HepG2 (cell line): ENCODE measurements around the gene GPBAR1. TPM values are rescaled to one million over a fixed set of nuclear protein-coding genes. Genes with fewer than 3 reads are reported as not detected.

ENCODE experiments used
- CHD4 ChIP-seq: fragments of 200-600 bp; sonication (generic); IDR thresholded peaks from 2 replicates; pipeline ENCODE4 v1.7.0; 2017; ENCODE audit warnings: mild to moderate bottlenecking, low read length, borderline replicate concordance
- KDM5B ChIP-seq: sonication (generic); formaldehyde crosslinking; IDR thresholded peaks from 2 replicates; pipeline ENCODE4 v1.4.0; 2020; ENCODE audit warnings: missing genetic modification reagents, mild to moderate bottlenecking, borderline replicate concordance
- MIER2 ChIP-seq: IDR thresholded peaks from 2 replicates; pipeline ENCODE4 v1.6.1; 2016; ENCODE audit warnings: missing biosample characterization, missing genetic modification reagents
- ONECUT2 ChIP-seq: sonication (generic); formaldehyde crosslinking; IDR thresholded peaks from 2 replicates; pipeline ENCODE4 v1.4.0; 2020; ENCODE audit warnings: missing genetic modification reagents
- RARA ChIP-seq: IDR thresholded peaks from 2 replicates; pipeline ENCODE4 v1.6.1; 2016; ENCODE audit warnings: missing genetic modification reagents, missing compliant biosample characterization
- SAP130 ChIP-seq: IDR thresholded peaks from 2 replicates; pipeline ENCODE4 v1.6.1; 2016; ENCODE audit warnings: low read depth
- ZBTB3 ChIP-seq: sonication (generic); formaldehyde crosslinking; IDR thresholded peaks from 2 replicates; pipeline ENCODE4 v1.4.0; 2020; ENCODE audit warnings: low read depth, mild to moderate bottlenecking, moderate library complexity, missing genetic modification reagents, borderline replicate concordance
- ZFP82 ChIP-seq: sonication (generic); formaldehyde crosslinking; IDR thresholded peaks from 2 replicates; pipeline ENCODE4 v1.5.1; 2020; ENCODE audit warnings: mild to moderate bottlenecking, missing genetic modification reagents, borderline replicate concordance
- ZNF263 ChIP-seq: sonication (generic); formaldehyde crosslinking; IDR thresholded peaks from 2 replicates; pipeline ENCODE4 v1.4.0; 2020; ENCODE audit warnings: missing genetic modification reagents
- ZNF556 ChIP-seq: sonication (generic); formaldehyde crosslinking; IDR thresholded peaks from 2 replicates; pipeline ENCODE4 v1.4.0; 2020; ENCODE audit warnings: mild to moderate bottlenecking, missing genetic modification reagents, borderline replicate concordance
- ZNF557 ChIP-seq: sonication (generic); formaldehyde crosslinking; IDR thresholded peaks from 2 replicates; pipeline ENCODE4 v1.4.0; 2020; ENCODE audit warnings: missing genetic modification reagents
- ZNF605 ChIP-seq: sonication (generic); formaldehyde crosslinking; IDR thresholded peaks from 2 replicates; pipeline ENCODE4 v1.8.0; 2022; ENCODE audit warnings: mild to moderate bottlenecking, missing genetic modification reagents
- ZNF629 ChIP-seq: sonication (generic); formaldehyde crosslinking; conservative IDR thresholded peaks from 2 replicates; pipeline ENCODE4 v1.5.0; 2020; ENCODE audit warnings: missing genetic modification reagents
- polyA plus RNA-seq, 8 experiments: library from polyadenylated mRNA; depleted of rRNA in 3 of 8; stranded (reverse) in 7 of 8; unstranded in 1 of 8; fragments of >200 nt; fragmentation: Illumina TruSeq in 4 of 8; extraction: Trizol in 4 of 8; gene quantifications; 2 replicates each; pipeline versions ENCODE4 v1.2.1 to v1.2.3, GENCODE V29; 2011 to 2016; ENCODE audit warnings: low read depth in 4 of 8, missing spikeins in 1 of 8, mixed read lengths in 1 of 8; ENCODE audit not compliant: insufficient read depth in 1 of 8
- total RNA-seq, 5 experiments: library from RNA; depleted of rRNA; stranded (reverse); fragments of >200 nt; fragmentation: Illumina TruSeq; extraction: Trizol; gene quantifications; 2 replicates each; pipeline ENCODE4 v1.2.3, GENCODE V29; 2016; ENCODE audit warnings: low read depth in 1 of 5
- TF ChIP-seq, protein P1 (sequence below), 2 experiments: sonication (generic) in 1 of 2; formaldehyde crosslinking in 1 of 2; IDR thresholded peaks; 2 replicates each; pipeline versions ENCODE4 v1.4.0 to v1.6.1; 2018 to 2020; ENCODE audit warnings: missing genetic modification reagents in 2 of 2, borderline replicate concordance in 1 of 2, low read depth in 1 of 2, mild to moderate bottlenecking in 1 of 2, missing biosample characterization in 1 of 2
- TF ChIP-seq, protein P2 (sequence below): sonication (generic); formaldehyde crosslinking; IDR thresholded peaks from 2 replicates; pipeline ENCODE4 v1.5.0; 2020; ENCODE audit warnings: mild to moderate bottlenecking, missing genetic modification reagents, borderline replicate concordance
- TF ChIP-seq, protein P3 (sequence below): sonication (generic); formaldehyde crosslinking; IDR thresholded peaks from 2 replicates; pipeline ENCODE4 v1.4.0; 2020; ENCODE audit warnings: missing genetic modification reagents
- TF ChIP-seq, protein P4 (sequence below): sonication (generic); formaldehyde crosslinking; IDR thresholded peaks from 2 replicates; pipeline ENCODE4 v1.8.1; 2023; ENCODE audit warnings: mild to moderate bottlenecking, missing genetic modification reagents

The GPBAR1 gene
- total and polyA plus RNA-seq, 2 of the 13 experiments (the other 11 are each of a cell fraction or from before 2014, with no cell fraction given): 0.05 to 0.09 TPM

DNA sequence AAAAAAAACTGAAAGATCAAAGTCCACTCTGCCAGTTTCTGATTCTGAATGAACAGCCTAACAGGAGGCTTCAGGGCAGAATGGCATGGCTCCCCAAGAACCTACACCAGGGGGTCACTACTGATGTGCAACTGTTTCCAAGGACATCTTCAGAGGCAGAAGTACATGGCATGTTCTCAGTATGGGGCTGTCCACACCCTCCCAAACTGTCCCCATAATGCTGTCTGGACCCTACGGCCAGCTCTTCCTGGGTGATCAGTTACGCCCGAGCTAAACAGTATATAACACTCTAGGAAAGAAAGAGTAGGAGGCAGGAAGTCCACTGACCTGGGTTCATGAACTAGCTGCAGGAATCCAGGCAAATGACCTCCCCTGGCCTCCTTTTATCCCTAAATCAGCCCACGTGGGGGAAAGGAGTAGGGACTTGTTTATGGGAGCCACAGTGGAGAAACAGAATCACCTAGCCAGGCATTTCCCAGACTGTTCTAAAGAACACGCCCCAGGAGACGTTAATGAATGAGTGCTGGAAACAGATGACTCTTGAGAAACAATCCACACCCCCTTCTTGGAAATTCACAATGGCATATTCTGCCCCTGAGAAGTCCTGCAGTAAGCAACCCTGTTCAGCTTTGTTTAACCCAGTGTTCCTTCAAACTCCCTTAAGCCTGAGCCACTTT lies 29.0 kb downstream of the GPBAR1 start (continued):
- TF ChIP-seq, protein P1, sequence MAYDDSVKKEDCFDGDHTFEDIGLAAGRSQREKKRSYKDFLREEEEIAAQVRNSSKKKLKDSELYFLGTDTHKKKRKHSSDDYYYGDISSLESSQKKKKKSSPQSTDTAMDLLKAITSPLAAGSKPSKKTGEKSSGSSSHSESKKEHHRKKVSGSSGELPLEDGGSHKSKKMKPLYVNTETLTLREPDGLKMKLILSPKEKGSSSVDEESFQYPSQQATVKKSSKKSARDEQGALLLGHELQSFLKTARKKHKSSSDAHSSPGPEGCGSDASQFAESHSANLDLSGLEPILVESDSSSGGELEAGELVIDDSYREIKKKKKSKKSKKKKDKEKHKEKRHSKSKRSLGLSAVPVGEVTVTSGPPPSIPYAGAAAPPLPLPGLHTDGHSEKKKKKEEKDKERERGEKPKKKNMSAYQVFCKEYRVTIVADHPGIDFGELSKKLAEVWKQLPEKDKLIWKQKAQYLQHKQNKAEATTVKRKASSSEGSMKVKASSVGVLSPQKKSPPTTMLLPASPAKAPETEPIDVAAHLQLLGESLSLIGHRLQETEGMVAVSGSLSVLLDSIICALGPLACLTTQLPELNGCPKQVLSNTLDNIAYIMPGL (CRISPR knock-in tag; IDR thresholded peaks at IDR 0.05; ENCODE audit: borderline replicate concordance in 1 of 2, low read depth in 1 of 2): peak in 1 of 2 experiments; percentile 37; a peak in 1 of 4 replicates
- TF ChIP-seq ZNF263: no peak
- TF ChIP-seq, protein P2, sequence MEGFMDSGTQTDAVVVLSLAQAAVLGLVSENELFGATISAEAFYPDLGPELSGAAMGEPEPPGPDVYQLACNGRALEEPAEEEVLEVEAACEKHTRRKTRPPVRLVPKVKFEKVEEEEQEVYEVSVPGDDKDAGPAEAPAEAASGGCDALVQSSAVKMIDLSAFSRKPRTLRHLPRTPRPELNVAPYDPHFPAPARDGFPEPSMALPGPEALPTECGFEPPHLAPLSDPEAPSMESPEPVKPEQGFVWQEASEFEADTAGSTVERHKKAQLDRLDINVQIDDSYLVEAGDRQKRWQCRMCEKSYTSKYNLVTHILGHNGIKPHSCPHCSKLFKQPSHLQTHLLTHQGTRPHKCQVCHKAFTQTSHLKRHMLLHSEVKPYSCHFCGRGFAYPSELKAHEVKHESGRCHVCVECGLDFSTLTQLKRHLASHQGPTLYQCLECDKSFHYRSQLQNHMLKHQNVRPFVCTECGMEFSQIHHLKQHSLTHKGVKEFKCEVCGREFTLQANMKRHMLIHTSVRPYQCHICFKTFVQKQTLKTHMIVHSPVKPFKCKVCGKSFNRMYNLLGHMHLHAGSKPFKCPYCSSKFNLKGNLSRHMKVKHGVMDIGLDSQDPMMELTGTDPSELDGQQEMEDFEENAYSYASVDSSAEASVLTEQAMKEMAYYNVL (CRISPR knock-in tag): peak; percentile 61; the same call in 1 of the 2 replicates
- TF ChIP-seq, protein P3, sequence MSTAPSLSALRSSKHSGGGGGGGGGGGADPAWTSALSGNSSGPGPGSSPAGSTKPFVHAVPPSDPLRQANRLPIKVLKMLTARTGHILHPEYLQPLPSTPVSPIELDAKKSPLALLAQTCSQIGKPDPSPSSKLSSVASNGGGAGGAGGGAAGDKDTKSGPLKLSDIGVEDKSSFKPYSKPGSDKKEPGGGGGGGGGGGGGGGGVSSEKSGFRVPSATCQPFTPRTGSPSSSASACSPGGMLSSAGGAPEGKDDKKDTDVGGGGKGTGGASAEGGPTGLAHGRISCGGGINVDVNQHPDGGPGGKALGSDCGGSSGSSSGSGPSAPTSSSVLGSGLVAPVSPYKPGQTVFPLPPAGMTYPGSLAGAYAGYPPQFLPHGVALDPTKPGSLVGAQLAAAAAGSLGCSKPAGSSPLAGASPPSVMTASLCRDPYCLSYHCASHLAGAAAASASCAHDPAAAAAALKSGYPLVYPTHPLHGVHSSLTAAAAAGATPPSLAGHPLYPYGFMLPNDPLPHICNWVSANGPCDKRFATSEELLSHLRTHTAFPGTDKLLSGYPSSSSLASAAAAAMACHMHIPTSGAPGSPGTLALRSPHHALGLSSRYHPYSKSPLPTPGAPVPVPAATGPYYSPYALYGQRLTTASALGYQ (CRISPR knock-in tag): peak; percentile 34; the same call in 1 of the 2 replicates
- TF ChIP-seq, protein P4, sequence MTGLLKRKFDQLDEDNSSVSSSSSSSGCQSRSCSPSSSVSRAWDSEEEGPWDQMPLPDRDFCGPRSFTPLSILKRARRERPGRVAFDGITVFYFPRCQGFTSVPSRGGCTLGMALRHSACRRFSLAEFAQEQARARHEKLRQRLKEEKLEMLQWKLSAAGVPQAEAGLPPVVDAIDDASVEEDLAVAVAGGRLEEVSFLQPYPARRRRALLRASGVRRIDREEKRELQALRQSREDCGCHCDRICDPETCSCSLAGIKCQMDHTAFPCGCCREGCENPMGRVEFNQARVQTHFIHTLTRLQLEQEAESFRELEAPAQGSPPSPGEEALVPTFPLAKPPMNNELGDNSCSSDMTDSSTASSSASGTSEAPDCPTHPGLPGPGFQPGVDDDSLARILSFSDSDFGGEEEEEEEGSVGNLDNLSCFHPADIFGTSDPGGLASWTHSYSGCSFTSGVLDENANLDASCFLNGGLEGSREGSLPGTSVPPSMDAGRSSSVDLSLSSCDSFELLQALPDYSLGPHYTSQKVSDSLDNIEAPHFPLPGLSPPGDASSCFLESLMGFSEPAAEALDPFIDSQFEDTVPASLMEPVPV (CRISPR knock-in tag): no peak
- 0 out of 2 replicates have a peak, but pooled peaks have one; percentile 52 for TF ChIP-seq ZFP82 (CRISPR knock-in tag)
- peak; percentile 94 for TF ChIP-seq RARA (CRISPR knock-in tag)
- TF ChIP-seq ONECUT2: no peak
- TF ChIP-seq ZNF557 (CRISPR knock-in tag): 0 out of 2 replicates have a peak, but pooled peaks have one; percentile 58
- TF ChIP-seq ZNF605: peak; percentile 34
- no peak for TF ChIP-seq KDM5B (CRISPR knock-in tag)
- peak; percentile 90 for TF ChIP-seq SAP130 (CRISPR knock-in tag)
- TF ChIP-seq MIER2 (CRISPR knock-in tag): no peak
- TF ChIP-seq CHD4: peak; percentile 90; the same call in 1 of the 2 replicates
- TF ChIP-seq ZBTB3 (CRISPR knock-in tag): no peak
- 0 out of 2 replicates have a peak, but pooled peaks have one; percentile 23 for TF ChIP-seq ZNF629 (CRISPR knock-in tag)
- 0 out of 2 replicates have a peak, but pooled peaks have one; percentile 48 for TF ChIP-seq ZNF556 (CRISPR knock-in tag)
